Spinal cord (tissue), 10 donors: ENCODE results near the gene HOXA6. TPM values are rescaled to one million over a fixed set of nuclear protein-coding genes. Genes with fewer than 3 reads are reported as not detected.

ENCODE experiments used
- DNase-seq, 6 donors: peaks; one replicate each; pipeline versions ENCODE4 v3.0.0 to v3.0.0-alpha.2; 2013 to 2015; ENCODE audit warnings: low spot score in 6 of 6, low read depth in 4 of 6
- H3K27ac ChIP-seq: one replicate; pipeline ENCODE4 v1.5.1; 2013; ENCODE audit warnings: low read depth, low read length, control low read depth
- H3K27me3 ChIP-seq: one replicate; pipeline ENCODE4 v1.6.1; 2013; ENCODE audit warnings: low read length; ENCODE audit not compliant: control insufficient read depth, insufficient read depth
- H3K36me3 ChIP-seq: one replicate; pipeline ENCODE4 v1.6.1; 2013; ENCODE audit warnings: low read length; ENCODE audit not compliant: control insufficient read depth, insufficient read depth
- H3K4me1 ChIP-seq: one replicate; pipeline ENCODE4 v1.6.1; 2013; ENCODE audit warnings: low read length; ENCODE audit not compliant: control insufficient read depth, insufficient read depth
- H3K4me3 ChIP-seq: one replicate; pipeline ENCODE4 v1.5.1; 2013; ENCODE audit warnings: low read depth, low read length, control low read depth
- H3K9me3 ChIP-seq: one replicate; pipeline ENCODE4 v1.6.1; 2013; ENCODE audit warnings: low read length; ENCODE audit not compliant: control insufficient read depth, insufficient read depth
- WGBS: methylation state at CpG from one replicate; pipeline ENCODE4 v1.1.5; 2013; ENCODE audit warnings: missing lambda C conversion rate; ENCODE audit not compliant: insufficient coverage; 5-methylcytosine and 5-hydroxymethylcytosine counted together
- polyA plus RNA-seq, 2 donors: library from polyadenylated mRNA; unstranded; fragments of 120-200 nt; gene quantifications; one replicate each; pipeline ENCODE4 v1.2.1, GENCODE V29; 2013; ENCODE audit not compliant: insufficient read length in 2 of 2
- total RNA-seq, 2 donors: library from RNA; depleted of rRNA in 1 of 2; stranded (reverse); fragments of 120-200 nt in 1 of 2; fragments of >200 nt in 1 of 2; gene quantifications; one replicate each; pipeline versions ENCODE4 v1.2.3 to v1.2.4, GENCODE V29; 2013 to 2014
- donor health status: healthy.

Gene HOXA6
- total and polyA plus RNA-seq, 4 donors: 12.5 to 58.3 (median 33.9) TPM

GRCh38 chr7:27173956-27174873 lies 26.6 kb upstream of the HOXA6 start, which contains the start of gene HOXA10:
HOXA10 (minus strand) TSS chr7:27174320; CDS start chr7:27174306, 14 bp downstream.
- DNase-seq: no peak
- Histone ChIP-seq H3K4me1 (peaks cover 64% of the 10 kb centered on the region), H3K4me3 (peak within 1 kb of the TSS; percentile 63), H3K36me3 (peaks cover 13% of the 10 kb centered on the region), H3K27me3 (peaks cover 88% of the 10 kb centered on the region), H3K9me3 (no peaks in the 10 kb centered on the region), H3K27ac (peak within 1 kb of the TSS; percentile 99)
- 4% methylated on average over 82 of the region's 82 CpGs for WGBS

DNA sequence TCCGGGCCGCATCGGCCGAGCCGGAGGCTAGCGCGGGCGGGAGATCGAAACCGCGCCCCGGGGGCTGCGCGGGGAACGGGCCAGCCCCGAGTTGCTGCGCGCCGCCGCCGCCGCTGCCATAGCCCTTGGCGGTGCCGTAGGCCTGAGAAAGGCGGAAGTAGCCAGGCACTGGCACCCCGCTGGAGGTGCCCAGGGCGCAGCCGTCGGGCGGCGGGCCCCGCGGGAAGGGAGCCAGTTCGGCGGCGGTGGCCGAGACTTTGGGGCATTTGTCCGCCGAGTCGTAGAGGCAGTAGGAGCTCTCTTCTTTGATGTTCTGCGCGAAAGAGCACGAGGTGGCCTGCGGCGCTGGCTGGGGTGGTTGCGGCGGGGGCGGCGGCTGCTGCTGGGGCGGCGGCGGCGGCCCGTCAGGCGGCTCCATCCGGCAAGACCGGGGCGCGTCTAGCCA lies 26.0 kb upstream of the HOXA6 start:
- Histone ChIP-seq H3K36me3 (peaks cover 17% of the 10 kb centered on the region), H3K27ac (peak overlapping the region; percentile 99), H3K9me3 (no peaks in the 10 kb centered on the region), H3K4me3 (peak overlapping the region; percentile 63), H3K4me1 (peaks cover 68% of the 10 kb centered on the region), H3K27me3 (peaks cover 85% of the 10 kb centered on the region)
- no peak for DNase-seq
- under 1% methylated on average over 59 of the region's 59 CpGs for WGBS

DNA sequence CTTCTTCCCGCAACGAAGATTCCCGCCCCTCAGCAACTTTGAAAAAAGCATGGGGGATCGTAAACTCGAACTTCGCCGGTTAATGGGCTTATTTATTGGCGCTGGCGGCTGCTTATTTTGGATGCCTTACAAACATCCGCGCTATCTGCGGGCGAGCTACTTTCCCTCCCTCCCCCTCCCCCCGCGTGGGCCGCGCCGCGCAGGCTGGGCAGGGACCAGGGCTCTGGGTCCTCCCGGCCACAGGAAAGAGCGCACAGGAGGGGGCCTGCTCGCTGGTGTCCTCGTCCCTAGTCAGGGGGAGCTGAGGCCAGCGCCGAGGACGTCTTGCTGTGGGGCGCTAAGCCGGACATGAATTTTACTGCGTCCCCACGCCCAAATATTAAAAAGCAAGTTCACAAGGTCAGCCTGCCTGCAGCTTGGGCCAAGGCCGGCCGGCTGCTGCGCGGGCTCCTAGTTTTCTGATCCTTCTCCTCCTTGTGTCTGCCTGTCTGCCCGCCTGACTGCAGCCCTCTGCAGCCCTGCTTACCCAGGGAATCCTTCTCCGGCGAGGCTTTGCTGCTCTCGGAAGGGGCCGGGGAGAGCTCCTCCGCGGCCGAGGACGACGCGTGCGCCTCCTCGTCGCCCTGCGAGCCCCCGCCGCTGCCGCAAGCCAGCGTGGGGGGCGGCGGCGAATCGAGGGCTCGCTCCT lies 25.4 kb upstream of the HOXA6 start:
- peak in 1 of 6 donors; percentile 72 for DNase-seq
- 1% methylated on average over 58 of the region's 58 CpGs for WGBS
- H3K36me3 ChIP-seq: peaks cover 17% of the 10 kb centered on the region
- H3K27ac ChIP-seq: peak overlapping the region; percentile 99
- no peaks in the 10 kb centered on the region for H3K9me3 ChIP-seq
- H3K27me3 ChIP-seq: peaks cover 79% of the 10 kb centered on the region
- peak overlapping the region; percentile 63 for H3K4me3 ChIP-seq
- peaks cover 74% of the 10 kb centered on the region for H3K4me1 ChIP-seq

DNA sequence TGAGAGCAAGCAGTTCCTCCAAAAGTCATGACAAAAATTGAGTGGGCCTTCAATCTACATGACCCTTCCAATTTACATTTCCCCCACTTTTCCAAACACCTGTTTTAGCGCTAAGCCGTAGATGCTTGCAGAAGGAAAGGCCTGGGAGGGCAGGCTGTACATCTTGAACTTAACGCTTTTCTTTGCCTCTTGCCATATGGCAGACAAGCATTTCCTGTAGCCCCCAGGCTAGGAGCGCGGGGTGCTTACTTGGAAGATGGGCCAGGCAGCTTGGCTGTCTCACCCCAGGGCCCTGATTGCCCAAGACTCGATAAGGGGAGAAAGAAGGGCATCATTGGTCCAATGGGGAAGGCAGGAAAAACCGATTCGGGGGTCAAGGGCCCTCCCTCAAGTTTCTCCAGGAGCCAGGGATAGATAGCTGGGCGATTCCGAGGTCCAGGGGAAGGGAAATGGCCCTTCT lies 24.8 kb upstream of the HOXA6 start:
- peak overlapping the region; percentile 63 for H3K4me3 ChIP-seq
- no peaks in the 10 kb centered on the region for H3K9me3 ChIP-seq
- H3K27me3 ChIP-seq: peaks cover 79% of the 10 kb centered on the region
- no peak for DNase-seq
- peaks cover 72% of the 10 kb centered on the region for H3K4me1 ChIP-seq
- 13% methylated on average over 10 of the region's 10 CpGs for WGBS
- peaks cover 17% of the 10 kb centered on the region for H3K36me3 ChIP-seq
- peak overlapping the region; percentile 99 for H3K27ac ChIP-seq

GRCh38 chr7:27171637-27172314 lies 24.2 kb upstream of the HOXA6 start:
- H3K27me3 ChIP-seq: peaks cover 79% of the 10 kb centered on the region
- peak overlapping the region; percentile 63 for H3K4me3 ChIP-seq
- H3K27ac ChIP-seq: peak overlapping the region; percentile 99
- peaks cover 17% of the 10 kb centered on the region for H3K36me3 ChIP-seq
- H3K4me1 ChIP-seq: peaks cover 71% of the 10 kb centered on the region
- no peaks in the 10 kb centered on the region for H3K9me3 ChIP-seq
- WGBS: 16% methylated on average over 30 of the region's 30 CpGs
- DNase-seq: no peak

DNA sequence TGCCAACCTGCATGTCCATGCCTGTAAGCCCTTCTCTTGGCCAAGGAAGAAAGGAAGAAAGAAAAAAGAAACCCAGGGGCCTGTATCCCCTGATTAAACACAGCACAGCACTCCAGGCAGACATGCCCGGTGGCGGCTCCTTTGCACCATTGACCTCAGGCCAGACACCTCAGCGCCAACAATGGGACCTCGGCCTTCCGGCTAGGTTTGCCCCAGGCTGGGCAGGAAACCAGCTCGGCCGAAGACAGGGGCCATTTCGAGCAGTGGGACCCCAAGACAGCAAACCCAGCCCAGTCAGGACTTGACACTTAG lies 23.7 kb upstream of the HOXA6 start:
- whole genome bisulfite sequencing: 11% methylated on average over 8 of the region's 8 CpGs
- H3K4me1 ChIP-seq: peaks cover 72% of the 10 kb centered on the region
- H3K9me3 ChIP-seq: no peaks in the 10 kb centered on the region
- H3K27ac ChIP-seq: peak overlapping the region; percentile 99
- H3K4me3 ChIP-seq: peak overlapping the region; percentile 63
- peaks cover 79% of the 10 kb centered on the region for H3K27me3 ChIP-seq
- peaks cover 17% of the 10 kb centered on the region for H3K36me3 ChIP-seq
- no peak for DNase-seq

DNA sequence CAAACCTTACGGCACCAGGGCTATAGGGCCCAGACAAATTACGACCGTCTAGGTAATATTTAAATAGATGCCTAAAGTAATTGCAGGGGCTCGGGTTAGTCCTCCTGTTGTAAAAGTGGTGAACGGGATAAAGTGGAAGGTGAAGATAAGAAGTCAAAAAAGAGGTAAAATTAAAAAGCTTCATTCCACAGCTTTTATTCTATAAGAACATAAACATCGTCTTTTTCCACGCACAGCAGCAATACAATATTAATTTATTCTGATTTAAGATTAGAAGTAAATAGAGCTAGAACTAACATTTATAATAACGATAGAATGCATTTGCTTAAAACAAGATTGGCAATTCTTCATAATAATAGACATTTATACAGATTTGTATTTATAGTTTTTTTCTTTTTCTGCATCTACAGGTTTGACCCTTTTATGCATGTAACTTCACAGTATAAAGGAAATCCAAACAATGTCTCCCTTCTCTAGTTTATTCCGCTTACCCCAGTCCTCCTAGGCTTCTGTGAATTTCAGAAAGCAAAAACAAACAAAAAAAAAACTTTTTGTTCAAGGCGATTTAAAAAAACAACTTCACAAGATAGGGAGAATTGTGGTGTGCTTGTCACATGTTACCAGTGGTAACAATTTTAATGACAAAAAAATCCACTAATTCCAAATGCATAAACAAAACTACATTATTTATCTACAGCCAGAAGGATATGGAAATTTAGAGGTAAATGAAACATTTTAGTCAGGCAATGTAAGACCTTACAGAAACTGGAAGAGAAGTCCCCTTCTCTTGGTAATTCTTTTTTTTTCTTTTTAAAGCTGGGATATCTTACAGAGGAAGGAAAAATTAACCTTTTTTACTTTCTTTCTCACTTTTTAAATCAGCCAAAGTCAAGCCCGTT lies 23.1 kb upstream of the HOXA6 start:
- peak overlapping the region; percentile 99 for H3K27ac ChIP-seq
- peak in 1 of 6 donors; percentile 75 for DNase-seq
- no peaks in the 10 kb centered on the region for H3K9me3 ChIP-seq
- H3K4me1 ChIP-seq: peaks cover 72% of the 10 kb centered on the region
- H3K4me3 ChIP-seq: peak overlapping the region; percentile 63
- 11% methylated on average over 3 of the region's 11 CpGs for WGBS
- peaks cover 17% of the 10 kb centered on the region for H3K36me3 ChIP-seq
- peaks cover 79% of the 10 kb centered on the region for H3K27me3 ChIP-seq

DNA sequence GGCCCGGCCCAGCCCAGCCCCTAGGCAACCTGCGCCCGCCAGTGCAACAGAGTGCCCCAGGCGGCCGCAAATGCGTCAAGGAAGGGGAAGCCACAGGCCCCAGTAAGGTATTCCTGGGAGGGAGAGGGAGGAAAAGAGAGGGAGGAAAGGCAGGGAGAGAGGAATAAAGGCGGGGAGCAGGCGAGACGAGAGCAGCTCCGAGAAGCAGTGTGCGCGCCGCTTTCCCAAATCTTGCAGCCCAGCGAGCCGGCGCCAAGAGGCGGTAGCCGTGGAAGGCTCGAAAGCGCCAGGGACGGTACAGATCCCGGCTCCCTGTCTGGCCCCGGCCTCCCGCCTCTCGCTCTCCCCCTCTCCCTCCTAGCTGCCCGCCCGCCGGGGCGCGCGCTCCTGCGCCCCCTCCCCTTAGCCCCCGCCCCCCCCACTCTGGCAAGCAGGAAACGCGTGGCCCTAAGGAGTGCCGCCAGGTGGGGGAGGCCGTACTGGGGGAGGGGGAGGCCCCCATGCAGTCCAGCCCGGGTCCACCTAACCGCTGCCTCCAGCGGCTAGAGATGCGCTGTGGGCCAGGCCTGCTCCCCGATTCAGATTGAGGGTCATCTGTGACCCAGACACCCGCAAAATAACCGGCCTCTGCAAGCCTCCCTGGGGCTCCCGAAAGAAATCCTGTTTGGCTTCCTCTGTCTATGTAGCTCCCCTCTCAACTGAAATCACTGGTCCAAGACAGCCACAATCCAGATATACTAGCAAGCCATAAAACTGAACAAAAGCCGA lies 22.3 kb upstream of the HOXA6 start:
- H3K36me3 ChIP-seq: peaks cover 21% of the 10 kb centered on the region
- WGBS: 2% methylated on average over 33 of the region's 46 CpGs
- H3K9me3 ChIP-seq: no peaks in the 10 kb centered on the region
- peaks cover 72% of the 10 kb centered on the region for H3K4me1 ChIP-seq
- H3K27ac ChIP-seq: peak overlapping the region; percentile 99
- DNase-seq: no peak
- peaks cover 79% of the 10 kb centered on the region for H3K27me3 ChIP-seq
- peak overlapping the region; percentile 63 for H3K4me3 ChIP-seq
